Neural progenitor cell (in vitro differentiated cells): ENCODE results near the gene RFPL1.
A peak's percentile ranks its signal among the peaks of the same experiment; 100 is the strongest.

Experiments used
- EZH2 ChIP-seq: fragments of 200-600 bp; sonication (generic); IDR thresholded peaks from 2 replicates; pipeline ENCODE4 v1.6.1; 2017; ENCODE audit warnings: antibody characterized with exemption, mild to moderate bottlenecking, moderate library complexity
- TF ChIP-seq, protein P1 (sequence below): fragments of 200-600 bp; sonication (generic); IDR thresholded peaks from 2 replicates; pipeline ENCODE4 v1.5.1; 2017; ENCODE audit warnings: antibody characterized with exemption, mild to moderate bottlenecking

GRCh38 chr22:29470159-29470855, 31.9 kb downstream of the RFPL1 start:
- TF ChIP-seq, protein P1, sequence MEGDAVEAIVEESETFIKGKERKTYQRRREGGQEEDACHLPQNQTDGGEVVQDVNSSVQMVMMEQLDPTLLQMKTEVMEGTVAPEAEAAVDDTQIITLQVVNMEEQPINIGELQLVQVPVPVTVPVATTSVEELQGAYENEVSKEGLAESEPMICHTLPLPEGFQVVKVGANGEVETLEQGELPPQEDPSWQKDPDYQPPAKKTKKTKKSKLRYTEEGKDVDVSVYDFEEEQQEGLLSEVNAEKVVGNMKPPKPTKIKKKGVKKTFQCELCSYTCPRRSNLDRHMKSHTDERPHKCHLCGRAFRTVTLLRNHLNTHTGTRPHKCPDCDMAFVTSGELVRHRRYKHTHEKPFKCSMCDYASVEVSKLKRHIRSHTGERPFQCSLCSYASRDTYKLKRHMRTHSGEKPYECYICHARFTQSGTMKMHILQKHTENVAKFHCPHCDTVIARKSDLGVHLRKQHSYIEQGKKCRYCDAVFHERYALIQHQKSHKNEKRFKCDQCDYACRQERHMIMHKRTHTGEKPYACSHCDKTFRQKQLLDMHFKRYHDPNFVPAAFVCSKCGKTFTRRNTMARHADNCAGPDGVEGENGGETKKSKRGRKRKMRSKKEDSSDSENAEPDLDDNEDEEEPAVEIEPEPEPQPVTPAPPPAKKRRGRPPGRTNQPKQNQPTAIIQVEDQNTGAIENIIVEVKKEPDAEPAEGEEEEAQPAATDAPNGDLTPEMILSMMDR = peak; percentile 99
- peak; percentile 37 for TF ChIP-seq EZH2
